22Rv1 (cell line): ENCODE results near the gene INPP5A.

Experiments
- H3K27ac ChIP-seq: fragments of 450-650 bp; 2 replicates; pipeline ENCODE4 v1.5.1; 2017
- CTCF ChIP-seq: fragments of 450-650 bp; IDR thresholded peaks from 2 replicates; pipeline ENCODE4 v1.5.1; 2017; ENCODE audit warnings: mild to moderate bottlenecking
- ZFX ChIP-seq: fragments of 450-650 bp; IDR thresholded peaks from 2 replicates; pipeline ENCODE4 v1.6.1; 2017; ENCODE audit warnings: antibody characterized with exemption, borderline replicate concordance

The INPP5A gene

GRCh38 chr10:132512693-132513345 is 24.8 kb upstream of the INPP5A start:
- TF ChIP-seq CTCF: no peak
- no peak for TF ChIP-seq ZFX
- H3K27ac ChIP-seq: no peak overlapping the region

GRCh38 chr10:132514821-132515520 is 22.6 kb upstream of the INPP5A start:
- no peak overlapping the region for H3K27ac ChIP-seq
- no peak for TF ChIP-seq ZFX
- TF ChIP-seq CTCF: no peak

GRCh38 chr10:132515811-132516726 is 21.5 kb upstream of the INPP5A start:
- TF ChIP-seq CTCF: no peak
- TF ChIP-seq ZFX: no peak

GRCh38 chr10:132516771-132517725 is 20.5 kb upstream of the INPP5A start:
- H3K27ac ChIP-seq: no peak overlapping the region
- TF ChIP-seq ZFX: no peak
- no peak for TF ChIP-seq CTCF

More at GRCh38 chr10:132515811-132516726, 21.5 kb upstream of the INPP5A start:
- no peak overlapping the region for H3K27ac ChIP-seq

GRCh38 chr10:132517951-132518521 is 19.6 kb upstream of the INPP5A start:
- H3K27ac ChIP-seq: no peak overlapping the region
- TF ChIP-seq ZFX (no peak), CTCF (no peak)

GRCh38 chr10:132518572-132519381 is 18.8 kb upstream of the INPP5A start:
- TF ChIP-seq CTCF: no peak
- no peak for TF ChIP-seq ZFX
- no peak overlapping the region for H3K27ac ChIP-seq
